Measurements from ENCODE around the gene ENTPD6.

Gene ENTPD6

GRCh38 chr20:25220810-25221591 lies 25.5 kb downstream of the ENTPD6 start:
- H3K27me3 Mint-ChIP-seq (ENCODE audit: low read depth): no peaks in the 10 kb centered on the region

GRCh38 chr20:25221592-25222460 lies 26.3 kb downstream of the ENTPD6 start:
- H3K36me3 Mint-ChIP-seq (ENCODE audit: low read depth): peaks cover 10% of the 10 kb centered on the region
- H3K9me3 Mint-ChIP-seq: no peaks in the 10 kb centered on the region
- no peak overlapping the region for H3K27ac Mint-ChIP-seq
- no peaks in the 10 kb centered on the region for H3K4me1 Mint-ChIP-seq
- no peak for TF ChIP-seq CTCF (IDR thresholded peaks at IDR 0.05; ENCODE audit: unreplicated experiment in 3 of 3)
- H3K4me3 Mint-ChIP-seq: no peak overlapping the region
- H3K27me3 Mint-ChIP-seq (ENCODE audit: low read depth): no peaks in the 10 kb centered on the region

More at GRCh38 chr20:25220810-25221591, 25.5 kb downstream of the ENTPD6 start:
- Mint-ChIP-seq H3K9me3 (no peaks in the 10 kb centered on the region), H3K4me1 (no peaks in the 10 kb centered on the region), H3K36me3 (ENCODE audit: low read depth) (peaks cover 16% of the 10 kb centered on the region), H3K4me3 (no peak overlapping the region), H3K27ac (no peak overlapping the region)
- TF ChIP-seq CTCF (IDR thresholded peaks at IDR 0.05; ENCODE audit: unreplicated experiment in 3 of 3): no peak

GRCh38 chr20:25222461-25223178 lies 27.1 kb downstream of the ENTPD6 start:
- H3K27me3 Mint-ChIP-seq (ENCODE audit: low read depth): no peaks in the 10 kb centered on the region
- no peak for TF ChIP-seq CTCF (IDR thresholded peaks at IDR 0.05; ENCODE audit: unreplicated experiment in 3 of 3)
- peak overlapping the region in 1 of 3 experiments; percentile 91 for H3K27ac Mint-ChIP-seq
- H3K4me3 Mint-ChIP-seq: no peak overlapping the region
- peaks cover 7% of the 10 kb centered on the region for H3K4me1 Mint-ChIP-seq
- no peaks in the 10 kb centered on the region for H3K9me3 Mint-ChIP-seq
- peaks cover 7% of the 10 kb centered on the region for H3K36me3 Mint-ChIP-seq (ENCODE audit: low read depth)

- Mint-ChIP-seq H3K4me3 (no peak overlapping the region), H3K4me1 (peaks cover 7% of the 10 kb centered on the region), H3K36me3 (ENCODE audit: low read depth) (peaks cover 1% of the 10 kb centered on the region), H3K27me3 (ENCODE audit: low read depth) (no peaks in the 10 kb centered on the region), H3K9me3 (no peaks in the 10 kb centered on the region), H3K27ac (peak overlapping the region in 1 of 3 experiments; percentile 91)
- no peak for TF ChIP-seq CTCF (IDR thresholded peaks at IDR 0.05; ENCODE audit: unreplicated experiment in 3 of 3)
Observed at GRCh38 chr20:25223179-25223661, 27.7 kb downstream of the ENTPD6 start.

GRCh38 chr20:25223765-25224720 lies 28.5 kb downstream of the ENTPD6 start:
- TF ChIP-seq CTCF (IDR thresholded peaks at IDR 0.05; ENCODE audit: unreplicated experiment in 3 of 3): no peak
- Mint-ChIP-seq H3K27ac (no peak overlapping the region), H3K27me3 (ENCODE audit: low read depth) (no peaks in the 10 kb centered on the region), H3K4me1 (peaks cover 7% of the 10 kb centered on the region), H3K9me3 (no peaks in the 10 kb centered on the region), H3K4me3 (no peak overlapping the region), H3K36me3 (ENCODE audit: low read depth) (no peaks in the 10 kb centered on the region)

Measured in nephron (organoid).